ENCODE results near the gene IL1RAPL1.

IL1RAPL1 gene

DNA sequence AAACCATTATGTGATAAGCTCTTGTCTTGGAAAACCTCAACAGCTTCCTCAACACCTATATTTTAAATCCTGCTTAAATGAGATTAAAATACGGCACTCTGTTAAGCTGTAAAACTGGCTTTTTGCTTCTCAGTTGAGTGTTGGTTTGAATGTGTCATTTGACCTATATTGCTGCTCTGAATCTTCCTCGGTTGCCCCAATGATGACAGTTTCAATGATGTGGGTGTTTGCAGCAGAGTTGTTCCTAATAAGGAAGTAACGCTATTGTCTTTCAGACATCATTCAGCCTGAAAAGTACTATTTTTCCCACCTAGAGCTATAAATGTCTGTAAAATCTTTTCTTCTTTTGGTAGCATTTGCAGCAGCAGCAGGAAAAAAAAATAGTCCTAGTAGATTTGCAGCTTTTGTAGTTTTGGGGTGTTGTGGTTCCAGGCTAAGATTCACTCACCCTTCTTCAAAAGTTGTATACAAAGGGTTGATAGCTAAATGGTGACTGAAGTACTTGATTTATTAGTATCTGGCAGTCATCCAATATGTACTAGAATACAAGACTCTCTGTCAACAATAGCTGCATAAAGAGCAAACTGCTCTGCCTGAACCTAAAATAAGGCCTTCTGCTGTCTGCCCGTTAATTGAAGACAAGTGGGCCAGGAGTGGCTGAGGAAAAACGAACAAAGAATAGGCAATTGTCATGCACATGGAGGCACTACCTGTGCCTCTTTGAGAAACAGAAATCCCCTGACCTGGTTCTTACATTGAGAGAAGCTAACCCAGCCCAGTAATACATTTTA is 333.1 kb downstream of the IL1RAPL1 start:
- in situ Hi-C loops (cut with MboI; ENCODE audit: low sequenced_read_pairs, unreplicated experiment) = no loop called here
- TF ChIP-seq, protein P1, sequence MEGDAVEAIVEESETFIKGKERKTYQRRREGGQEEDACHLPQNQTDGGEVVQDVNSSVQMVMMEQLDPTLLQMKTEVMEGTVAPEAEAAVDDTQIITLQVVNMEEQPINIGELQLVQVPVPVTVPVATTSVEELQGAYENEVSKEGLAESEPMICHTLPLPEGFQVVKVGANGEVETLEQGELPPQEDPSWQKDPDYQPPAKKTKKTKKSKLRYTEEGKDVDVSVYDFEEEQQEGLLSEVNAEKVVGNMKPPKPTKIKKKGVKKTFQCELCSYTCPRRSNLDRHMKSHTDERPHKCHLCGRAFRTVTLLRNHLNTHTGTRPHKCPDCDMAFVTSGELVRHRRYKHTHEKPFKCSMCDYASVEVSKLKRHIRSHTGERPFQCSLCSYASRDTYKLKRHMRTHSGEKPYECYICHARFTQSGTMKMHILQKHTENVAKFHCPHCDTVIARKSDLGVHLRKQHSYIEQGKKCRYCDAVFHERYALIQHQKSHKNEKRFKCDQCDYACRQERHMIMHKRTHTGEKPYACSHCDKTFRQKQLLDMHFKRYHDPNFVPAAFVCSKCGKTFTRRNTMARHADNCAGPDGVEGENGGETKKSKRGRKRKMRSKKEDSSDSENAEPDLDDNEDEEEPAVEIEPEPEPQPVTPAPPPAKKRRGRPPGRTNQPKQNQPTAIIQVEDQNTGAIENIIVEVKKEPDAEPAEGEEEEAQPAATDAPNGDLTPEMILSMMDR (IDR thresholded peaks at IDR 0.05; ENCODE audit: borderline replicate concordance, control extremely low read depth, extremely low read depth, insufficient read depth, missing control alignments) = no peak
- DNase-seq (ENCODE audit: low spot score) = no peak

DNA sequence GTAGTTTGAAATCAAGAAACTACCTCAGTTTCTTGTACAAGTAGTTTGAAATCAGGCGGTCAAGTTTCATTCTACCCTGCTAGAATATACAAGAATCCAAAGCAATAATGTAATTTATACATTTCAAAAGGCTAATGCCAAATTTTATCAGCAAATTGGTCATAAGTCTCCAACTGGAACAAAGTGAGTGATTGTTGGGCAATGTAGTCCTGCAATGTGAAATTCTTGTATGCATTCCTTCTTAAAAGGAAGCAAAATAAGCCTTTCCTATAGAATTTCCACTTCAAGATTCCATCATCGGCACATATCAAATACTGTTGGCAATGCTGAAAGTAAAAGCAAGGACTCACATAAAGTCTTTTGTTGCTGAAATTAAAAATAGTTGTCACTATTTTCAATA is 334.9 kb downstream of the IL1RAPL1 start:
- no peak for DNase-seq (ENCODE audit: low spot score)
- TF ChIP-seq, protein P1 (IDR thresholded peaks at IDR 0.05; ENCODE audit: borderline replicate concordance, control extremely low read depth, extremely low read depth, insufficient read depth, missing control alignments) = no peak
- in situ Hi-C loops (cut with MboI; ENCODE audit: low sequenced_read_pairs, unreplicated experiment) = no loop called here

DNA sequence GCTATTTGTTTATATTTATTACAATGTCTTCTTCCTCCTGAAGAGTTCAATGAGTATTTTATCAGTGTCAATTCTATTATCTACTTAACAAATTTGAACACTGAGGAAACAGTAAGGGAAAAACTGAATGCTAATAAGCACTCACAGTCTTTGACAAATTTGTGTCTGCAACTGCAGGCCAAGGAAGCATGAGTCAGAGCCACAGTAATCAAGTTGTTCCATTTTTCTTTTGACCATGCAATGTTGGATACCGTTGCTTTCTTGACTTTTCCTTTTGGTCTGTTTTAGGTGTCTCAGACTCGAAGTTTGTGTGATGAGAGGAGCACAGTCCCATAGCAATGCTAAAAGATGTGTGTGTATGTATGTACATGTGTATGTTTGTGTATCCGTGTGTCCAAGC is 359.6 kb downstream of the IL1RAPL1 start:
- TF ChIP-seq, protein P1 (IDR thresholded peaks at IDR 0.05; ENCODE audit: borderline replicate concordance, control extremely low read depth, extremely low read depth, insufficient read depth, missing control alignments) = no peak
- in situ Hi-C loops (cut with MboI; ENCODE audit: low sequenced_read_pairs, unreplicated experiment) = no loop called here
- DNase-seq (ENCODE audit: low spot score) = no peak

DNA sequence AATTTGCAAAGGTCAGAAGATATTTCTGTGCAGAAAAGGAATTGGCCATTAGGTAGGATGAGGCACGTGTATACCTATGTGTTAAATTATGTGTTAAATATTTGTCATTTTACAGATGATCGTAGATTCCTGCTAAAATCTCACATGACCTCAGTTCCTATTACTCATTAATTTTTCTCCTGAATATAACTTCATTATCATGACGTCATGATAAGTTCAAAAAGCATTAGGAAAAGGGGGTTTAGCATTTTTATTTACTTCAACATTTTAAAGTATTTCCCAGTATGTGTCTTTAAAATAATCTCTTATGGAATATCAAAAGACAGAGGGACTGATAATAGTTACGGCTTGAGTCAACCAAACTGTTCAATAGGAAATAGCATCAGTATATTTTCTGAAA is 372.8 kb downstream of the IL1RAPL1 start:
- TF ChIP-seq, protein P1 (IDR thresholded peaks at IDR 0.05; ENCODE audit: borderline replicate concordance, control extremely low read depth, extremely low read depth, insufficient read depth, missing control alignments) = no peak
- no peak for DNase-seq (ENCODE audit: low spot score)
- in situ Hi-C loops (cut with MboI; ENCODE audit: low sequenced_read_pairs, unreplicated experiment) = no loop called here

DNA sequence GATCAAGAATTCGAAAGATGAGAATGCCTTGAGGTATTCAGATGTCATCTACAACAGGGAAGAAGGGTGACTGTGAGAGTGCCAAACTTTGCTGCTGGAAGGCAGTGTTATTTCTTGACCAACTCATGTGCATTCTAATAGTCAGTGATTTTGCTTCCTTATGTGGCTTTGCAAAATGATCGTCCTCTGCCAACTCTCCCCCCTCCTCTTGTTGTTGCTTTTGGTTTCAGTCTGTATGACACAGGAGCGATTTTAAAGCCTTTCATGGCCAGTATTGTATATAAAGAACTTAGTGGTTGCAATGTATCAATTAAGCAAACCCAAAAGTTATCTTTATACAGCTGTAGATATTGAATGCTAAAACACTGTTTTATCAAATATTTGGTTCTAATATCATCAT is 379.1 kb downstream of the IL1RAPL1 start:
- in situ Hi-C loops (cut with MboI; ENCODE audit: low sequenced_read_pairs, unreplicated experiment) = no loop called here
- DNase-seq (ENCODE audit: low spot score) = no peak
- TF ChIP-seq, protein P1 (IDR thresholded peaks at IDR 0.05; ENCODE audit: borderline replicate concordance, control extremely low read depth, extremely low read depth, insufficient read depth, missing control alignments) = no peak

DNA sequence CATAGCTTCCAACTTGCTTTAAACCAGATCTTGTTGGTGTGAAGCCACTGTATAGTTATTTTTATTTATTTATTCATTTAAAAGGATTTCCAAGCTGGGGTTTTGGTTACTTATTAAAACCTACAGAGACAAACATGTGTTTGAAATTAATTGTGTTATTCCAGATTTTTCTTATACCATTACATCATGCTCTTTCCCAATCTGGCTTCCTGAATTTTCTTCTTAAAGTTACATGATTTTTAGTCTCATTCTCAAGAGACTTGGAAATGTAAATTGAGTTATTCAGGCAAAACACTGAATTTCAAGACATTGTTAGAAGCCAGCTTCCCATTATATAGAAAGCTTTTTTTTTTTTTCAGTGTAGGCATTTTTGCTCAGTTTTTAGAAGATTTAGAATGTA is 381.9 kb downstream of the IL1RAPL1 start:
- TF ChIP-seq, protein P1 (IDR thresholded peaks at IDR 0.05; ENCODE audit: borderline replicate concordance, control extremely low read depth, extremely low read depth, insufficient read depth, missing control alignments) = no peak
- in situ Hi-C loops (cut with MboI; ENCODE audit: low sequenced_read_pairs, unreplicated experiment) = no loop called here
- DNase-seq (ENCODE audit: low spot score) = no peak

Data from GM13976 (cell line).